ENCODE data around the gene C1QTNF9B.

Gene C1QTNF9B

DNA sequence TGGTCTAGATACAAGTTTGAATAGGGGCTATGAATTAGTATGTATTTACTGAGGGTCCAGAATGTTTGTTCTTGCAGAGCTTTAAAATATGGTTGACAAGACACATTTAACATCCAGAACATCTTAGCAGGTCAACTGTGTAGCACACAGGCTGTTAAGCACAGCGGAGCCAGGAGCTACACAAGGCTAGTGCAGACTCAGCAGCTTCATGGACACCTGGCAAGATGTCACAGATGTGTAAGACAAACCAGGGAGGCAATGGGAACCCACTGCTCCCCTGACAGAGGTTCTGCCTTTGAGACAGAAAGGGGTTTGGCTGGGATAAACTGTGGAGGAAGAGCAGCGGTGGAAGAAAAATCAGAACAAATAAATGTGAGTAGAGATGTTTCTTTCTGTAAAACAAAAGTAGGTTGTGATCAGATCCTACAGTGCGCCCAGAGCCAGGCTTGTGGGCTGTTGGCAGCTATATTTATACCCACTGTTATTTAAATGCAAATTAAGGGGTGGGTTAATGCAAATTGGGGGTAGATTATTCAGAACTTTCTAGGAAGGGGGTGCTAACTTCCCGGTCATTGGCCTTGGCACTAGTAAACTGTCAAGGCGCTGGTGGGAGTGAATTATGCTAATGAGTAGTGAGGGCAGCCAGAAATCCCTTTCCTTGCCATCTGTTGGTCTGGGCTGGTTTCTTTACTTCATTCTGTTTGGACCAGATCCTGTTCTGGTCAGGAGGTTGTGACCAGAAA lies 41.1 kb downstream of the C1QTNF9B start:
- DNase-seq = no peak

- DNase-seq = no peak
These were observed 41.9 kb downstream of the C1QTNF9B start for GRCh38 chr13:23855360-23855759.

DNA sequence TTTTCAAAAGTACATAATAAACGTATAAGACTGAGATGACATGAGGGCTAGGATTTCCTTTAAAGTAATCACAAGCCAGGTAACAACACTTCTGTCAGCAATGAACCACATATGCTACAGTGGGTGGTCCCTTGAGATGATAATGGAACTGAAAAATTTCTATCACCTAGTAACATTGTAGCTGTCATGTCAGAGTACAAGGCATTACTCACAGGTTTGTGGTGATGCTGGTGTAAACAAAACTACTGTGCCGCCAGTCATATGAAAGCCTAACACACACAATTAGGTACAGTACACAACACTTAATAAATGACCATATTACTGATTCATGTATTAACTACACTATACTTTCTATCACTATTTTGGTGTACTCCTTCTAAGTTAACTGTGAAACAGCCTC lies 45.0 kb downstream of the C1QTNF9B start:
- DNase-seq = no peak

- DNase-seq = no peak
These were observed 46.2 kb downstream of the C1QTNF9B start for GRCh38 chr13:23851106-23851505.

- no peak for DNase-seq
These were observed 47.2 kb downstream of the C1QTNF9B start for GRCh38 chr13:23850134-23850533.

GRCh38 chr13:23849670-23850069 lies 47.6 kb downstream of the C1QTNF9B start:
- DNase-seq = no peak

DNA sequence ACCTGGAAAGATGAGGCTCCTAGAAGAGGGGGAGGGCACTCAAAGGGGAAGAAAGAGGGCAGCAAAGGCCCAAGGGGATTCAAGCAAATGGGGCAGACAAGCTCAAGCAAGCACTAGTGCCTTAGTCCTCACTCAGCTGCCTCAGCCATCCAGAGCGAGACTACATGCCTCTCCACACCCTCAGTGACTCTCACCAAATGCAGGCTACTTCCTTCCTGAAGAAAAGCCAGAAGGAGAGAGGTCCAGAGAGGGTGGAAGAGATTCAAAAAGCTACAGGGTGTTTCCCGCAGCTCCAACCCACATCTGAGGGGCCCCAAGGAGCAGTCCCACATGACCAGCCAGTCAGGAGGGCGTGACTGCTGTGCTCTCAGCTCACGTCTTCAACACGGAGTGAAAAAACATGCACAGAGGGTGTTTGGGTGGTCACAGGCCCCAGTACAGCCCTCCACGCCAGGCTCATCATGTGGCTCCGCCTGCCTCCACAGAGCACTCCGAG lies 48.6 kb downstream of the C1QTNF9B start:
- no peak for DNase-seq

DNA sequence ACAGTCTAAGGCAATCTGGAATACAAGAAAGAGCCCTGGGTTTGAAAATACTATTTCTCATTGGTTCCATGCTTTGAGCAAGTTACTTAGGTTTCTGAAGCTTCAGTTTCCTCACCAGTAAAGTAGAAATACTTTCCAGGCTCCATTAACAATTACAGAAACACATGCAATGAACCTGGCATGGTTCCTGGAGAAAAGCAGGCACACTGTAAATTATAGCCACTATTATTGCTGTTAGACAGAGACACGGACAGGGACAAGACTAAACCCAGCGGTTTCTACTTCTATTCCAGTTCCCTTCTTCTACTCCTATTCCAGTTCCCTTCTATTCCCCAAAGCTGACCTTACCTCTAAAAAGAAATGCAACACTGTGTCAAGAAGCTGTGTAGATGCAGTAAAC lies 49.3 kb downstream of the C1QTNF9B start:
- DNase-seq = no peak

GRCh38 chr13:23847497-23847896 lies 49.8 kb downstream of the C1QTNF9B start:
- no peak for DNase-seq

- DNase-seq = no peak
These were observed 52.1 kb downstream of the C1QTNF9B start for GRCh38 chr13:23845105-23845725.

- no peak for DNase-seq
These were observed 53.2 kb downstream of the C1QTNF9B start for GRCh38 chr13:23844132-23844531.

- no peak for DNase-seq
These were observed 53.9 kb downstream of the C1QTNF9B start for GRCh38 chr13:23843436-23843835.

DNA sequence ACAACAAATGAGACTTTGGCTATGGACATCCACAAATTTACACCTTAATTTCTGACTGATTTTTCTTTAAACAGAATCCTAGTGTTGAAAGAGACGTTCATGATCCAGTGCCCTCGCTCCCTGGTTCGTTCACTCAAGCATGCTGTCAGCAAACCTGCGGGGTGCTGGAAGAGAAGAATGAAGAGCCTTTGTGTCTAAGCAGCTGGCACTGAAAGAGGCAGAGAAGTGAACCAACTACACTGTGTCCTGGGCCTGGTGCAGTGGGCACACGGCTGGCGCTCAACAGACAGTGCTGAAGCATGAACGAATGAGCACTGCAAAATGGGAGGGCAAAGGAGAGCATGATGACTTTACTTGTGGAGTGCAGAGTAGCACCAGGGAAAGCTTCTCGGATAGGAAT lies 54.9 kb downstream of the C1QTNF9B start:
- no peak for DNase-seq

Measured in CD4-positive, alpha-beta T cell treated with Interleukin-6 for 4 hours (primary cell).